K562 (cell line): ENCODE measurements around the gene OR1N1. TPM values are rescaled to one million over a fixed set of nuclear protein-coding genes. Genes with fewer than 3 reads are reported as not detected.

Experiments
- ATAC-seq: fragments of 200-7000 bp; cut with Tn5 transposase; 3 replicates; pipeline ENCODE4 v1.9.1; 2020; ENCODE audit warnings: moderate library complexity
- BruUV-seq: library from RNA; stranded (reverse); fragments of 400-500 nt; replicated peaks from 2 replicates; lab custom pipeline; 2021; lab: Mats Ljungman, UMichigan
- CTCF ChIA-PET: fragments of 300-600 bp; formaldehyde crosslinking; extraction: SDS; loops from one replicate; lab custom pipeline; 2021; ENCODE audit warnings: low intra/inter-chr PET ratio; lab: Yijun Ruan, JAX
- POLR2A ChIA-PET: fragments of 300-600, 350-650 bp; sonication (Branson Sonifier 250); formaldehyde crosslinking; extraction: SDS; loops from one replicate; lab custom pipeline; 2021; ENCODE audit warnings: antibody characterized with exemption, inconsistent platforms; lab: Yijun Ruan, JAX
- DNase-seq, 4 experiments: peaks; one replicate each; pipeline versions ENCODE4 v3.0.0 to v3.0.0-alpha.2; 2011 to 2018; ENCODE audit warnings: low spot score in 3 of 4, mixed read lengths in 3 of 4; ENCODE audit errors: extremely low read depth in 1 of 4
- FAIRE-seq: peaks from 2 replicates; lab custom pipeline; 2011; peaks lifted over from hg19 to GRCh38; lab: Jason Lieb, UNC
- H2AFZ ChIP-seq: 2 replicates; pipeline ENCODE4 v1.6.0; 2011; ENCODE audit warnings: low read depth, low read length, control low read depth, inconsistent platforms
- H3K27ac ChIP-seq: fragments of 200-600 bp; 3 replicates; pipeline ENCODE4 v1.8.0; 2011; ENCODE audit warnings: low read depth, mild to moderate bottlenecking, control low read depth, inconsistent platforms, low read length, moderate library complexity, mixed read lengths; ENCODE audit errors: extremely low read depth
- H3K27me3 ChIP-seq, 2 experiments: fragments of 300-600 bp in 1 of 2; 2 replicates in 1 of 2; 3 replicates in 1 of 2; pipeline versions ENCODE4 v1.6.0 to v1.8.0; 2011; ENCODE audit warnings: inconsistent platforms in 2 of 2, low read length in 2 of 2, mild to moderate bottlenecking in 1 of 2, mixed read lengths in 1 of 2, moderate library complexity in 1 of 2; ENCODE audit not compliant: control insufficient read depth in 2 of 2, insufficient read depth in 2 of 2
- H3K36me3 ChIP-seq: fragments of 300-600 bp; 3 replicates; pipeline ENCODE4 v1.8.0; 2011; ENCODE audit warnings: mild to moderate bottlenecking, low read length, inconsistent platforms; ENCODE audit not compliant: control insufficient read depth, insufficient read depth
- H3K4me1 ChIP-seq, 2 experiments: fragments of 200-600 bp in 1 of 2; replicated peaks in 1 of 2; 2 replicates in 1 of 2; 3 replicates in 1 of 2; pipeline versions ENCODE4 v1.5.1 to v1.8.0; 2011; ENCODE audit warnings: inconsistent platforms in 2 of 2, low read length in 2 of 2, mild to moderate bottlenecking in 1 of 2, mixed read lengths in 1 of 2, moderate library complexity in 1 of 2; ENCODE audit not compliant: control insufficient read depth in 2 of 2, insufficient read depth in 2 of 2
- H3K4me2 ChIP-seq: 2 replicates; pipeline ENCODE4 v1.6.1; 2011; ENCODE audit warnings: low read length, control low read depth, inconsistent platforms, mixed read lengths; ENCODE audit not compliant: insufficient read depth
- H3K4me3 ChIP-seq: fragments of 200-600 bp; sonication (generic), shearing (Covaris generic); 2 replicates; pipeline ENCODE4 v1.5.1; 2016; ENCODE audit warnings: control low read depth, inconsistent platforms
- H3K79me2 ChIP-seq: fragments of 200-600 bp; 3 replicates; pipeline ENCODE4 v1.8.0; 2011; ENCODE audit warnings: low read length, inconsistent platforms; ENCODE audit not compliant: control insufficient read depth, insufficient read depth
- H3K9ac ChIP-seq, 2 experiments: 2 replicates each; pipeline versions ENCODE4 v1.6.0 to v1.6.1; 2011; ENCODE audit warnings: low read depth in 2 of 2, low read length in 2 of 2, control low read depth in 1 of 2, inconsistent platforms in 1 of 2, mild to moderate bottlenecking in 1 of 2, mixed read lengths in 1 of 2; ENCODE audit not compliant: insufficient read depth in 1 of 2
- H3K9me1 ChIP-seq: one replicate; pipeline ENCODE4 v1.6.0; 2011; ENCODE audit warnings: inconsistent platforms, mild to moderate bottlenecking, low read length, moderate library complexity; ENCODE audit not compliant: control insufficient read depth, insufficient read depth
- H3K9me3 ChIP-seq: replicated peaks from 2 replicates; pipeline ENCODE4 v1.5.1; 2011; ENCODE audit warnings: low read depth, low read length, inconsistent platforms; ENCODE audit not compliant: control insufficient read depth, insufficient read depth
- H4K20me1 ChIP-seq: replicated peaks from 2 replicates; pipeline ENCODE4 v1.6.1; 2011; ENCODE audit warnings: low read length, inconsistent platforms, mixed read lengths; ENCODE audit not compliant: control insufficient read depth, insufficient read depth
- DPF2 ChIP-seq: fragments of 450-650 bp; IDR thresholded peaks from 2 replicates; pipeline ENCODE4 v1.6.1; 2016
- EP400 ChIP-seq: fragments of 450-650 bp; IDR thresholded peaks from 2 replicates; pipeline ENCODE4 v1.6.1; 2017; ENCODE audit warnings: antibody characterized with exemption, mild to moderate bottlenecking, moderate library complexity
- ETV6 ChIP-seq, 3 experiments: fragments of 150-350 bp in 1 of 3; sonication (generic) in 1 of 3; formaldehyde crosslinking in 1 of 3; IDR thresholded peaks; 2 replicates each; pipeline versions ENCODE4 v1.6.1 to v1.8.0; 2014 to 2022; ENCODE audit warnings: borderline replicate concordance in 2 of 3, low read depth in 2 of 3, antibody characterized with exemption in 1 of 3, low read length in 1 of 3, mild to moderate bottlenecking in 1 of 3, missing genetic modification reagents in 1 of 3
- FUS ChIP-seq: fragments of 200-400 bp; formaldehyde crosslinking; optimal IDR thresholded peaks from 2 replicates; pipeline ENCODE3; 2017; ENCODE audit warnings: low read depth, low read length
- GATAD2B ChIP-seq: fragments of 450-650 bp; IDR thresholded peaks from 2 replicates; pipeline ENCODE4 v1.6.1; 2017; ENCODE audit warnings: mild to moderate bottlenecking, borderline replicate concordance
- HDAC1 ChIP-seq, 2 experiments: fragments of 450-650 bp; IDR thresholded peaks; 2 replicates each; pipeline ENCODE4 v1.6.1; 2016 to 2017; ENCODE audit warnings: inconsistent platforms in 1 of 2, mild to moderate bottlenecking in 1 of 2, moderate library complexity in 1 of 2
- KAT2B ChIP-seq: IDR thresholded peaks from one replicate; pipeline ENCODE4 v1.6.1; 2012; ENCODE audit warnings: low read depth, mild to moderate bottlenecking, control low read depth, inconsistent platforms, low read length, moderate library complexity
- LARP7 ChIP-seq: fragments of 450-650 bp; IDR thresholded peaks from 2 replicates; pipeline ENCODE4 v1.6.1; 2016
- NCOA2 ChIP-seq, 2 experiments: fragments of 450-650 bp; IDR thresholded peaks; 2 replicates each; pipeline ENCODE4 v1.6.1; 2018; ENCODE audit warnings: mild to moderate bottlenecking in 2 of 2, moderate library complexity in 1 of 2; ENCODE audit not compliant: partially characterized antibody in 2 of 2
- NKRF ChIP-seq: fragments of 450-650 bp; IDR thresholded peaks from 2 replicates; pipeline ENCODE4 v1.6.1; 2016; ENCODE audit warnings: borderline replicate concordance
- RBM25 ChIP-seq: fragments of 200-400 bp; formaldehyde crosslinking; IDR thresholded peaks from 2 replicates; pipeline ENCODE4 v1.6.1; 2018; ENCODE audit warnings: low read length, low read depth, moderate library complexity; ENCODE audit not compliant: severe bottlenecking
- SP1 ChIP-seq: sonication (generic); formaldehyde crosslinking; IDR thresholded peaks from 2 replicates; pipeline ENCODE4 v1.8.1; 2022; ENCODE audit warnings: mild to moderate bottlenecking, missing genetic modification reagents
- TEAD4 ChIP-seq, 2 experiments: sonication (generic) in 1 of 2; formaldehyde crosslinking in 1 of 2; IDR thresholded peaks; 2 replicates each; pipeline versions ENCODE4 v1.6.1 to v1.8.0; 2012 to 2022; ENCODE audit warnings: borderline replicate concordance in 1 of 2, inconsistent platforms in 1 of 2, low read length in 1 of 2, mild to moderate bottlenecking in 1 of 2, missing genetic modification reagents in 1 of 2
- ZEB2 ChIP-seq: fragments of 450-650 bp; IDR thresholded peaks from 2 replicates; pipeline ENCODE4 v1.6.1; 2016
- ZNF175 ChIP-seq: fragments of 200-800 bp; sonication (Bioruptor generic); IDR thresholded peaks from 2 replicates; pipeline ENCODE4 v1.6.1; 2016; ENCODE audit warnings: low read depth, mild to moderate bottlenecking, missing genetic modification characterization, missing compliant biosample characterization
- ZNF384 ChIP-seq: IDR thresholded peaks from 2 replicates; pipeline ENCODE4 v1.6.1; 2012; ENCODE audit warnings: low read depth, low read length, improper control_type of control experiment
- ZNF79 ChIP-seq: fragments of 250-450 bp; sonication (Bioruptor Pico); IDR thresholded peaks from 2 replicates; pipeline ENCODE4 v1.4.0; 2020; ENCODE audit warnings: low read depth, mild to moderate bottlenecking, moderate library complexity
- WGBS: fragments of 100-300 bp; shearing (Covaris generic); methylation state at CpG from one replicate; pipeline ENCODE4 v1.1.6; 2016; ENCODE audit warnings: low coverage, mixed read lengths; ENCODE audit not compliant: insufficient coverage; ENCODE audit errors: missing lambda C conversion rate; 5-methylcytosine and 5-hydroxymethylcytosine counted together
- in situ Hi-C: fragments of 300-500 bp; cut with MboI; formaldehyde crosslinking; loops from 4 replicates; pipeline ENCODE4 v1.15.0; 2018; ENCODE audit warnings: inconsistent platforms, mixed read lengths
- intact Hi-C: fragments of 100-400 bp; cut with micrococcal nuclease; formaldehyde crosslinking; loops from 2 replicates; pipeline ENCODE4 v1.14.2; 2022
- polyA plus RNA-seq, 8 experiments: library from polyadenylated mRNA; depleted of rRNA in 4 of 8; stranded (reverse) in 5 of 8; unstranded in 3 of 8; fragments of >200 nt; fragmentation: Nextera tagmentation in 2 of 8; fragmentation: Illumina TruSeq in 1 of 8; extraction: Ambion mirVana in 2 of 8; extraction: Trizol in 1 of 8; gene quantifications; 2 replicates each; pipeline versions ENCODE4 v1.2.1 to v1.2.3, GENCODE V29; 2011 to 2014; ENCODE audit warnings: inconsistent platforms in 1 of 8, missing spikeins in 1 of 8
- total RNA-seq, 7 experiments: library from RNA; depleted of rRNA in 6 of 7; stranded (reverse); fragments of >200 nt in 6 of 7; fragmentation: Illumina TruSeq in 2 of 7; extraction: Trizol in 2 of 7; gene quantifications; 2 replicates each; pipeline versions ENCODE4 v1.2.1 to v1.2.3, GENCODE V29; 2011 to 2021; ENCODE audit warnings: low replicate concordance in 1 of 7
- TF ChIP-seq, protein P1 (sequence below): fragments of 250-450 bp; sonication (Bioruptor Pico); IDR thresholded peaks from 2 replicates; pipeline ENCODE4 v1.4.0; 2020; ENCODE audit warnings: mild to moderate bottlenecking, moderate library complexity

Gene OR1N1
- total and polyA plus RNA-seq, 9 of the 15 experiments (the other 6 are each of a cell fraction or from before 2014, with no cell fraction given) = not detected

DNA sequence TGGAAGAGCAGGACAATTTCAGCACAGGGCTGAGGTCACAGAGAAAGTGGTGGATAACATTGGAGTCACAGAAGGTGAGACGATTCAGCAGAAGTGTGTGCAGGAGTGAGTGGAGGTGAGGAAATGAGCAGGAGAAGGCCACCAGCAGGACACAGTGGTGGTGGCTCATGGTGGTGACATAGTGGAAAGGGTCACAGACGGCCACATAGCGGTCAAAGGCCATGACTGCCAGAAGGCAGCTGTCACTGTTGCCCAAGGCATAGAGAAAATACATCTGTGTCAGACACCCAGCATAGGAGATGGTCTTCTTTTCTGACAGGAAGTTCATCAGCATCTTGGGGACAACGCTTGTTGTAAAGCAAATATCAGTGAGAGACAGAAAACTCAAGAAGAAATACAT, 40.8 kb upstream of the OR1N1 start (continued):
- TF ChIP-seq, protein P1, sequence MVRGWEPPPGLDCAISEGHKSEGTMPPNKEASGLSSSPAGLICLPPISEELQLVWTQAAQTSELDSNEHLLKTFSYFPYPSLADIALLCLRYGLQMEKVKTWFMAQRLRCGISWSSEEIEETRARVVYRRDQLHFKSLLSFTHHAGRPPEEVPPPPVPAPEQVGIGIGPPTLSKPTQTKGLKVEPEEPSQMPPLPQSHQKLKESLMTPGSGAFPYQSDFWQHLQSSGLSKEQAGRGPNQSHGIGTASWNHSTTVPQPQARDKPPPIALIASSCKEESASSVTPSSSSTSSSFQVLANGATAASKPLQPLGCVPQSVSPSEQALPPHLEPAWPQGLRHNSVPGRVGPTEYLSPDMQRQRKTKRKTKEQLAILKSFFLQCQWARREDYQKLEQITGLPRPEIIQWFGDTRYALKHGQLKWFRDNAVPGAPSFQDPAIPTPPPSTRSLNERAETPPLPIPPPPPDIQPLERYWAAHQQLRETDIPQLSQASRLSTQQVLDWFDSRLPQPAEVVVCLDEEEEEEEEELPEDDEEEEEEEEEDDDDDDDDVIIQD (CRISPR knock-in tag) = no peak

DNA sequence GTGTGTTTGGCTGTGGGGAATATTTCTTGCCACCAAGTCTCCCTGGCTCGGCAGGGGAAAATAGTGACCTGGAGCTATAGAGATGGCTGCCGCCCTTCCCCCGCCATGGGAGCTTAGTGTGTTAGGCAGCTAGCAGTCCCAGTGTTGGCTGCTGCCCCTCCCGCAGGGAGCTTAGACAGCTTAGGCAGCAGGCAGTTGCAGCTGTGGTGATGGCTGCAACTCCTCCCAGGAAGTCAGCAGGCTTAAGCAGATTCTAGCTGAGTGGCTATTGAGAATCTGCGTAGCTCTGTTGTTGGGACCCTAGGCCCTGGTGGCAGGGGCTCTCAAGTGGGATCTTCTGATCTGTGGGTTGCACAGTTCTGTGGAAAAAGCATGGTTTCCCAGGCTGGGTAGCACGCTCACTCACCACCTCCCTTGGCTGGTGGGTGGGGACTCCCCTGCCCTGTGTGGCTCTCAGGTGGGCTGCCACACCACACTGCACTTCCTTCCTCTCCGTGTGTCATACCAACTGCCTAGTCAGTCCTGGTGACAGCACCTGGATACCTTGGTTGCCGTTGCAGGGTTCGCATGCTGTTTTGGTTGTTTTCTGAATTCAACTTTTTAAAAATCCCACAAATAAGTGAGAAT, 35.2 kb upstream of the OR1N1 start:
- ChIA-PET CTCF (no interaction called here), POLR2A (interaction anchor here (0.6 kb wide), 1 partner anchor 190 kb away, joined by 3 read pairs; no protein-coding TSS in a partner anchor)
- Histone ChIP-seq H3K36me3 (no peaks in the 10 kb centered on the region), H3K9me3 (no peaks in the 10 kb centered on the region), H3K9ac (peak overlapping the region in 1 of 2 experiments; percentile 47; a peak in 1 of 4 replicates), H3K79me2 (no peaks in the 10 kb centered on the region), H3K4me2 (no peak overlapping the region), H2AFZ (no peak overlapping the region; the same call in 1 of the 2 replicates), H3K4me1 (no peaks in the 10 kb centered on the region; a peak in 2 of 5 replicates), H3K9me1 (no peaks in the 10 kb centered on the region), H3K4me3 (no peak overlapping the region), H3K27ac (no peak overlapping the region), H3K27me3 (no peaks in the 10 kb centered on the region), H4K20me1 (no peaks in the 10 kb centered on the region)
- TF ChIP-seq DPF2 (no peak), KAT2B (no peak), NCOA2 (IDR thresholded peaks at IDR 0.05; ENCODE audit: partially characterized antibody in 2 of 2) (no peak), NKRF (no peak), RBM25 (no peak), LARP7 (no peak), FUS (no peak), ETV6 (IDR thresholded peaks at IDR 0.05; ENCODE audit: borderline replicate concordance in 1 of 2, low read depth in 2 of 2, low read length in 1 of 2) (no peak), ETV6 (CRISPR knock-in tag; IDR thresholded peaks at IDR 0.05; ENCODE audit: borderline replicate concordance) (no peak), ZEB2 (no peak), HDAC1 (IDR thresholded peaks at IDR 0.05) (no peak), TEAD4 (IDR thresholded peaks at IDR 0.05; ENCODE audit: low read length) (no peak), TEAD4 (CRISPR knock-in tag; IDR thresholded peaks at IDR 0.05; ENCODE audit: borderline replicate concordance) (no peak), ZNF384 (no peak), SP1 (CRISPR knock-in tag) (no peak), ZNF79 (CRISPR knock-in tag) (no peak), ZNF175 (CRISPR knock-in tag) (no peak), GATAD2B (no peak), EP400 (no peak)
- intact Hi-C loops (no loop called here), in situ Hi-C loops (no loop called here)
- peak in 1 of 4 experiments; percentile 5 for DNase-seq
- no TSS peak for BruUV-seq
- WGBS = 11% methylated on average over 9 of the region's 9 CpGs
- no peak for FAIRE-seq
- peak; percentile 35; the same call in 1 of the 3 replicates for ATAC-seq
